Measurements from ENCODE around the gene YES1. TPM values are rescaled to one million over a fixed set of nuclear protein-coding genes. Genes with fewer than 3 reads are reported as not detected.
"Not testable (repeated sequence)": the region's sequence is repeated elsewhere in the genome, so short reads cannot be mapped to it uniquely, and the experiment has no call there.

YES1 gene
- total RNA-seq, 2 experiments from 2014 or later = 11.2 to 12.0 TPM

DNA sequence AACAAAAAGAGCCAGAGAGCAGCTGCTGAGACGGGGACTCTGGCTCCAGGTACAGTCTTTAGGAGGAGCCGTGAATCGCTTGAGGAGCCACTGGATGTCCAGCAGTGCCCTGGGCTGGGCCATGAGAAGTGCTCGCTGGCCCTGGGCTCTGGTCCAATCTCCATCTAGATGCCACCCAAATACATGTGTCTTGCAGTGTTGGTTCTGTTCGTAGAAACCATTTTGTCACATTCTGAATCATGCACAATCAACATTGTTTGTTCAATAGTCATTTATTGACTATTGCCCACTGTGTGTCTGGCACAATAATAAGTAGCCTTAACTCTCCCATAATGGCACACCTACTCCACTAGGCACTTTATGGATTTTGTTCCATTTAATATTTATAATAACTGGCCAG is 128.5 kb downstream of the YES1 start:
- Mint-ChIP-seq H3K4me1 (peaks cover 31% of the 10 kb centered on the region), H3K27ac (peak overlapping the region; percentile 90), H3K9me3 (no peaks in the 10 kb centered on the region), H3K27me3 (no peaks in the 10 kb centered on the region), H3K4me3 (no peak overlapping the region), H3K36me3 (ENCODE audit: low read depth) (peaks cover 70% of the 10 kb centered on the region)
- CTCF ChIA-PET = interaction anchor here (0.6 to 1.1 kb wide), 3 partner anchors 28 to 147 kb away, joined by 3 to 4 read pairs (median 4); no protein-coding TSS in a partner anchor
- DNase-seq = no peak
- POLR2A ChIA-PET = interaction anchor here (1.1 to 11.9 kb wide), 5 partner anchors 10 to 130 kb away, joined by 3 to 144 read pairs (median 6); partner anchors contain the start of genes ENOSF1 and TYMS

DNA sequence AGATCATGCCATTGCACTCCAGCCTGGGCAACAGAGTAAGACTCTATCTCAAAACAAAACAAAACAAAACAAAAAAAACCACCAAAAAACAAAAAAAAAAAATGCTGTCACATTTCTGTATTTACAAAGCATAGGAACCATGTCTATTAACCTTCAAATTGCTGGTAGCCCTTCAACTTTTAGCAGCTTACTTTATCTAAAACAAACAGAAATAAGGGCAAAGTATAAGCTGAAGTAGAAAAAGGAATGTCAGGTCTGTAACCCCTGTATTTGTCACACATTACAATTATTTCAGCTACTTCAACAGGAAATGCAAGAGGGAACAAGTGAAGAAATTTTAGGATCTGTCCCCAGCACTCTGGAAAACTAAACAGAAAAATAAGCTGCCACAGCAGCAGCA is 129.2 kb downstream of the YES1 start:
- CTCF ChIA-PET = interaction anchor here (0.6 to 2.2 kb wide), 7 partner anchors 16 to 148 kb away, joined by 3 to 11 read pairs (median 4); partner anchors contain the start of genes ENOSF1 and TYMS
- no peaks in the 10 kb centered on the region for H3K9me3 Mint-ChIP-seq
- H3K4me3 Mint-ChIP-seq = no peak overlapping the region
- DNase-seq = no peak
- H3K36me3 Mint-ChIP-seq (ENCODE audit: low read depth) = peaks cover 74% of the 10 kb centered on the region
- H3K4me1 Mint-ChIP-seq = peaks cover 32% of the 10 kb centered on the region
- peak overlapping the region; percentile 90 for H3K27ac Mint-ChIP-seq
- H3K27me3 Mint-ChIP-seq = no peaks in the 10 kb centered on the region
- POLR2A ChIA-PET = interaction anchor here (1.1 to 11.9 kb wide), 7 partner anchors 9 to 130 kb away, joined by 3 to 144 read pairs (median 6); partner anchors contain the start of genes ENOSF1 and TYMS

DNA sequence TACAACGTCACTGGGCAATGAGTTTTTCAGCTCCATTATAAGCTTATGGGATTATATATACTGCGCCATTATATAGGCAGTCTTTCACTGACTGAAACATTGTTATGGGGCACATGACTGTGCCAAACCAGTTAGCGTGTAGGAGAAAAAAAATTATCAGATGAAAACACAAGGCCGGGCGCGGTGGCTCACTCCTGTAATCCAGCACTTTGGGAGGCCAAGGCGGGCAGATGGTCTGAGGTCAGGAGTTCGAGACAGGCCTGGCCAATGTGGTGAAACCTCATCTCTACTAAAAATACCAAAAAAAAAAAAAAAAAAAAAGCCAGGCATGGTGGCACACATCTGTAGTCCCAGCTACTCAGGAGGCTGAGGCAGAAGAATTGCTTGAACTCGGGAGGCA is 129.6 kb downstream of the YES1 start:
- Mint-ChIP-seq H3K27ac (peak overlapping the region; percentile 90), H3K4me1 (peaks cover 34% of the 10 kb centered on the region), H3K36me3 (ENCODE audit: low read depth) (peaks cover 72% of the 10 kb centered on the region)
- not testable (repeated sequence) for H3K4me3 Mint-ChIP-seq, H3K9me3 Mint-ChIP-seq, DNase-seq, H3K27me3 Mint-ChIP-seq
- ChIA-PET CTCF (interaction anchor here (0.6 to 2.2 kb wide), 7 partner anchors 16 to 49 kb away, joined by 3 to 11 read pairs (median 4); partner anchors contain the start of genes ENOSF1 and TYMS), POLR2A (interaction anchor here (1.1 to 11.9 kb wide), 7 partner anchors 9 to 131 kb away, joined by 3 to 144 read pairs (median 6); partner anchors contain the start of genes ENOSF1 and TYMS)

DNA sequence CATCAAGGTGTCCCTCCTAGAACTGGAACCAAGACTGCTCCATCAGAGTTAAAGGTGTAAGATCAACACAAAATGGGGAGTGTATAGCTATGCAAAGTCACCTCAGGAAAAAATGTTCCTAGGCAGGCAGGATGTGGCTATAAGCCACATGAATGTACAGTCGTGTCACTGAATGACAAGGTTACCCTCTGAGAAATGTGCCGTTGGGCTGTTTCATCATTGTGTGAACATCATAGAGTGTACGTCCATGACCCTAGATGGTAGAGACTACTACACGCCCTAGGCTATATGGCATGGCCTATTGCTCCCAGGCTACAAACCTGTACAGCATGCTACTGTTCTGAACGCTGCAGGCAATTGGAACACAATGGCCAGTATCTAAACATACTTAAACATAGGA is 130.1 kb downstream of the YES1 start:
- DNase-seq = peak; percentile 82
- Mint-ChIP-seq H3K4me1 (peaks cover 36% of the 10 kb centered on the region), H3K27me3 (no peaks in the 10 kb centered on the region), H3K27ac (peak overlapping the region; percentile 90), H3K9me3 (no peaks in the 10 kb centered on the region), H3K4me3 (peak overlapping the region; percentile 28), H3K36me3 (ENCODE audit: low read depth) (peaks cover 72% of the 10 kb centered on the region)
- ChIA-PET POLR2A (interaction anchor here (0.8 to 11.9 kb wide), 13 partner anchors 9 to 150 kb away, joined by 3 to 144 read pairs (median 5); partner anchors contain the start of genes ENOSF1 and TYMS), CTCF (interaction anchor here (0.7 to 2.2 kb wide), 6 partner anchors 16 to 149 kb away, joined by 3 to 11 read pairs (median 6); partner anchors contain the start of gene TYMS)

DNA sequence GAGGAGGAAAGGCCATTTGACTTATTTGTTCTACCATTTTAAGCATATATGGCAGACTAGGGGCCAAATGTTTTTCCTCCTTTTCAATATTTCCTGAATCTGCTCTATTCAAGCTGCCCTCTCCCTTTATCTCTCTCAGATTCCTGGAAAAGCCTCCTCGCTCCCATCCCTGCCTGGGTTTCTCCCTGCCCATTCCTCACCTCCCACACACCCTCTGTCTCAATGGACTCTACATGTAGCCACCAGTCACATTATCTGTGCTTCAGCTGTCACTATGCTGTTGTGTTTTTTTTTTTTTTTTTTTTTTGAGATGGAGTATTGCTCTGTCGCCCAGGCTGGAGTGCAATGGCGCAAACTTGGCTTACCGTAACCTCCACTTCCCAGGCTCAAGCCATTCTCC is 131.7 kb downstream of the YES1 start:
- CTCF ChIA-PET = interaction anchor here (0.9 to 2.2 kb wide), 3 partner anchors 32 to 159 kb away, joined by 3 to 7 read pairs (median 4); partner anchors contain the start of gene ENOSF1
- Mint-ChIP-seq H3K36me3 (ENCODE audit: low read depth) (peaks cover 75% of the 10 kb centered on the region), H3K4me1 (peaks cover 40% of the 10 kb centered on the region), H3K27me3 (no peaks in the 10 kb centered on the region), H3K9me3 (no peaks in the 10 kb centered on the region), H3K27ac (peak overlapping the region; percentile 54), H3K4me3 (no peak overlapping the region)
- POLR2A ChIA-PET = interaction anchor here (1.1 to 11.9 kb wide), 5 partner anchors 17 to 152 kb away, joined by 3 to 144 read pairs (median 3); partner anchors contain the start of gene TYMS
- DNase-seq = no peak

DNA sequence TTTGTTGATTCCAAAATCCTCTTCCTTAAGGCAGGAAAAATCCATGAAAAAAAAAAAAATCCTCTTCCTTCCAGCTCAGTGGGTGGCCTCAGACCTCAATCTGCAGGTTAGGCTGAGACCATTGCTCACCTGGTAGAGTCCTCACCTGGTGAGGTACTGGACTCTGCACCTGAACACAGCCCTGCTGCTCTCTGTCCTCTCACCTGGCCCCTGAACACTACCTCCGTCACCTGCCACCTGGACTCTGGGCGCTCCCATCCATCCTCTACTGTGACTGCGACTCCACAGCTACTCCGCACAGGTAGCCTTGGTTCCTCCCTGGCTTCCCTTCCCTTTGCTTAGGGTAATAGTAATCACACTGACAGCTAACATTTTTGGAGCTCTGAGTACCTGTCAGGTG is 132.5 kb downstream of the YES1 start:
- Mint-ChIP-seq H3K36me3 (ENCODE audit: low read depth) (peaks cover 73% of the 10 kb centered on the region), H3K4me3 (no peak overlapping the region), H3K27me3 (no peaks in the 10 kb centered on the region), H3K4me1 (peaks cover 40% of the 10 kb centered on the region), H3K9me3 (no peaks in the 10 kb centered on the region), H3K27ac (no peak overlapping the region)
- DNase-seq = no peak
- ChIA-PET CTCF (interaction anchor here (0.9 kb wide), 1 partner anchor 49 kb away, joined by 4 read pairs; no protein-coding TSS in a partner anchor), POLR2A (interaction anchor here (1.1 to 11.9 kb wide), 3 partner anchors 9 to 151 kb away, joined by 3 to 144 read pairs (median 7); partner anchors contain the start of gene TYMS)

DNA sequence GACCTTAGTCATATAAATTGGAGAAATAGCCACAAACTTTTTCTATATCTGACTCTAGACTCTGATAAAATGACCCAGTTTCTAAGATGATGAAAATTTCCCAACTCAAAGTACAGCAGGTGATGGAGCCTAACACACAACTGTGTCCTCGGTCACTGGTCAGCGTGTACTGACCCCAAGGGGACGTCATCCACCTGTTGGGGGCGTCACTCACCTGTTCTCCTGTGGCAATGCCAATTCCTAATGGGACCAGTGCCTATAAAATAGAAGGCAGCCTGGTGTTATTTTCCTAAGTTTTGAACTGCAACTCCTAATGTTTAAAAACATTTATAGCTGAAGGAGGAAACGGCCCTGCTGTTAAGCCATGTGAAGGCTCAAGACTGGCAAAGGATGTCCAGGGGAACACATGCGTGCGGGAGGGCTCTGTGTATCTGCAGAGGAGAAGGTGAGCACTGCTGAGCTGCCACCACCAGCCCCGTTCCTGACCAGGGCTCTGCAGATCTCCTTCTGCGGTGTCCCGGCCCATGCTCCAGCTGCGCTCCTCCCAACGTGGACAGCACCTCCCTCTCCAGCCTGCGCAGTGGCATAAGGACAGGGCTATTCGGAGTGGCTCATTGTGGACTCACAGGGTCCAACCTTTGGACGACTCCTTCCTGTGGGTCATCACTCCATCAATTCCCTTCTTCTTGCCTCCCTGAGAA is 133.4 kb downstream of the YES1 start:
- no peaks in the 10 kb centered on the region for H3K9me3 Mint-ChIP-seq
- peaks cover 38% of the 10 kb centered on the region for H3K4me1 Mint-ChIP-seq
- peaks cover 70% of the 10 kb centered on the region for H3K36me3 Mint-ChIP-seq (ENCODE audit: low read depth)
- DNase-seq = no peak
- ChIA-PET CTCF (interaction anchor here (1.4 kb wide), 1 partner anchor 54 kb away, joined by 7 read pairs; no protein-coding TSS in a partner anchor), POLR2A (interaction anchor here (1.0 to 11.9 kb wide), 3 partner anchors 8 to 31 kb away, joined by 3 to 144 read pairs (median 7); partner anchors contain the start of gene TYMS)
- no peak overlapping the region for H3K4me3 Mint-ChIP-seq
- H3K27me3 Mint-ChIP-seq = no peaks in the 10 kb centered on the region
- peak overlapping the region; percentile 44 for H3K27ac Mint-ChIP-seq

DNA sequence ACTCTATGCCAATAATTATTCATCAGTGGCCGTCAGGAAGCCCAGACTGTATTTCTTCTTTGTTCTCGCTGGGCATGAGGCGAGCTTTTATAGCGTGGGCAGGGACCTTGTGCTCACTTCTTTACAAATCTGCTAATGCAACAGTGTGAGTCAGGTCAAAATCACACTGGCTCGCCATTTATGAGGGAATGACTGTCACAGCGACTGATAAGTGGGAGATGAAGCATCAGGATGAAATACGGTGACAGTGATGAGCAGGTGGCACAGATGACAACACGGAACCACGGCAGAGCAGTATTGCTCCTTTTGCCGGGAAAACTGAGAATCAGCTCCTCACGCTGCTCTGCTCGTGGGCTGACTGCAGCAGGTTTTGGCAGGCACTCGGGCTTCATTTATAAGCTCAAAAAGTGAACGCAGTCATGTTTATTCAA is 134.1 kb downstream of the YES1 start:
- ChIA-PET CTCF (interaction anchor here (1.4 kb wide), 1 partner anchor 54 kb away, joined by 7 read pairs; no protein-coding TSS in a partner anchor), POLR2A (interaction anchor here (1.0 to 11.9 kb wide), 4 partner anchors 8 to 32 kb away, joined by 3 to 144 read pairs (median 6); partner anchors contain the start of gene TYMS)
- no peaks in the 10 kb centered on the region for H3K9me3 Mint-ChIP-seq
- H3K27me3 Mint-ChIP-seq = no peaks in the 10 kb centered on the region
- H3K4me3 Mint-ChIP-seq = no peak overlapping the region
- peaks cover 66% of the 10 kb centered on the region for H3K36me3 Mint-ChIP-seq (ENCODE audit: low read depth)
- no peak for DNase-seq
- peaks cover 32% of the 10 kb centered on the region for H3K4me1 Mint-ChIP-seq
- no peak overlapping the region for H3K27ac Mint-ChIP-seq

DNA sequence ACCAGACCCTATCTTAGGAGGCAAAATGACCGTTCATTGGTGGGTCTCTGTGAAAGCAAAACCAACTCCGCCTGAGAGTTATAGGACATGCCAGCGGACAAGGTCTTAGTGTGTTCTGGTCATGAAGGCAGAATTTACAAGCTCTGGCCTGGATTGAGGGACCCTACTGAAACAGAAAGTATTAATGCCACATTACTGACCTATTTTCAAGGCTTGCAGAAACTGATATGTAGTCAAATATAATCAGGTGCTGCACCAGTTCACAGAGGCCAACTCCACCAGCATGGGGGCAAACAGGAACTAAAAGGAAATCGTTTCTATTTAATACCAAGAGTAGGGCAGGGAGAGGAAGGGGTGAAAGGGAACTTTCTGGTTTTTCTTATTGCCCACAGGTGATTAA is 134.9 kb downstream of the YES1 start:
- H3K36me3 Mint-ChIP-seq (ENCODE audit: low read depth) = peaks cover 69% of the 10 kb centered on the region
- no peaks in the 10 kb centered on the region for H3K27me3 Mint-ChIP-seq
- ChIA-PET POLR2A (interaction anchor here (1.0 to 11.9 kb wide), 4 partner anchors 9 to 33 kb away, joined by 3 to 144 read pairs (median 6); partner anchors contain the start of gene TYMS), CTCF (no interaction called here)
- H3K4me1 Mint-ChIP-seq = peaks cover 25% of the 10 kb centered on the region
- H3K27ac Mint-ChIP-seq = peak overlapping the region; percentile 52
- DNase-seq = no peak
- H3K4me3 Mint-ChIP-seq = no peak overlapping the region
- no peaks in the 10 kb centered on the region for H3K9me3 Mint-ChIP-seq

DNA sequence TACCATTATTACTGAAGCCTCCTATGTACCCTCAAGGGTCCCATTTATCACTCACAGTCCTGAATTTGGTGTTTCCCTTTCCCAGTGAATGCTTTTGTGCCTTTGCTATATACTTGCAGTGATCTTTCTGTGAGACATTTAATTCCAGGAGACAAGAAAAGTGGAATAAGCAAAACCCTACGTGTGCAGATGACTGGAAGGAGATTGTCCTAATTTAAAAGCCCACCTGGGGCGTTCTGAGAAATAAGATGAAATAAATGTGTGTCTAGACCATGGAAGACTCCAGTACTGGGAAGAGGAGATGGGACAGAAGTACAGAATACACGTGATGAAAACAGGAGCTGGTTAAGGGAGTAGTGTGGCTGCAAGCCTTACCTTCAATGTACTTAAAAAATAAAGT is 135.3 kb downstream of the YES1 start:
- Mint-ChIP-seq H3K27me3 (no peaks in the 10 kb centered on the region), H3K36me3 (ENCODE audit: low read depth) (peaks cover 67% of the 10 kb centered on the region), H3K4me3 (no peak overlapping the region), H3K9me3 (no peaks in the 10 kb centered on the region), H3K4me1 (peaks cover 21% of the 10 kb centered on the region), H3K27ac (peak overlapping the region; percentile 9)
- no peak for DNase-seq
- POLR2A ChIA-PET = interaction anchor here (1.4 to 11.9 kb wide), 3 partner anchors 9 to 17 kb away, joined by 4 to 144 read pairs (median 7); partner anchors contain the start of gene TYMS
- CTCF ChIA-PET = no interaction called here

DNA sequence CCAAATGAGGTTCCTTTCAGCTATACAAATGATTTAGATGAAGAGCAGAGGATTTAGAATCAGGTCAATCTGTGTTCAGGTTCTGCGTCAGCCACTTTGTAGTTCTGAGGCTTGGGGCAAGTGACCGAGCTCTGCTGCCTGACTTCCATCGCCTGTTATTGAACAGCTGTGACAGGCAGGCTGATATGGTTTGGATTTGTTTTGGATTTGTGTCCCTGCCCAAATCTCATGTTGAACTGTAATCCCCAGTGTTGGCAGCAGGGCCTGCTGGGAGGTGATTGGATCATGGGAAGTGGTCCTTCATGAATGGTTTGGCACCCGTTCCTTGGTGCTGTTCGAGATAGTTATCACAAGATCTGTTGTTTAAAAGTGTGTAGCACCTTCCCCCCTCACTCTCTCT is 136.0 kb downstream of the YES1 start:
- peaks cover 67% of the 10 kb centered on the region for H3K36me3 Mint-ChIP-seq (ENCODE audit: low read depth)

DNA sequence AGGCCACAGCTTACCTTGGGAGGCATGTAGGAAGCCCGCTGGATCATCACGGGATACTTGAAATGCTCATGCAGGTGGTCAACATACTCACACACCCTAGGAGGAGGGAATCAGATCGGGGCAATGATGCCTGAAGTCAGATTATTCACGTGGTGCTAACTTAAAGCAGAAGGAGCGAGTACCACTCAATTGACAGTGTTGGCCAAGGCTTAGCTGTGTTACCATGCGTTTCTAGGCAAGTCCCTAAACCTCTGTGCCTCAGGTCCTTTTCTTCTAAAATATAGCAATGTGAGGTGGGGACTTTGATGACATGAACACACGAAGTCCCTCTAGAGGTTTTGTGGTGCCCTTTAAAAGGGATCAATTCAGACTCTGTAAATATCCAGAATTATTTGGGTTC is 136.7 kb downstream of the YES1 start:
- DNase-seq = no peak
- Mint-ChIP-seq H3K4me3 (no peak overlapping the region), H3K27ac (peak overlapping the region; percentile 19), H3K9me3 (no peaks in the 10 kb centered on the region), H3K4me1 (peaks cover 12% of the 10 kb centered on the region), H3K36me3 (ENCODE audit: low read depth) (peaks cover 72% of the 10 kb centered on the region), H3K27me3 (no peaks in the 10 kb centered on the region)
- POLR2A ChIA-PET = interaction anchor here (1.2 to 11.9 kb wide), 3 partner anchors 12 to 17 kb away, joined by 3 to 144 read pairs (median 7); partner anchors contain the start of gene TYMS
- CTCF ChIA-PET = interaction anchor here (0.9 kb wide), 1 partner anchor 155 kb away, joined by 3 read pairs; no protein-coding TSS in a partner anchor

More for the DNA sequence above, 136.0 kb downstream of the YES1 start:
- no peak for DNase-seq
- H3K4me1 Mint-ChIP-seq = peaks cover 14% of the 10 kb centered on the region
- H3K27me3 Mint-ChIP-seq = no peaks in the 10 kb centered on the region
- CTCF ChIA-PET = no interaction called here
- H3K4me3 Mint-ChIP-seq = no peak overlapping the region
- POLR2A ChIA-PET = interaction anchor here (2.2 to 11.9 kb wide), 2 partner anchors 16 to 17 kb away, joined by 7 to 144 read pairs; partner anchors contain the start of gene TYMS
- no peaks in the 10 kb centered on the region for H3K9me3 Mint-ChIP-seq
- peak overlapping the region; percentile 41 for H3K27ac Mint-ChIP-seq

Measured in activated CD4-positive, alpha-beta memory T cell treated with anti-CD3 and anti-CD28 coated beads, Interleukin-2, amount 10 ng/mL, durations not matched to agents 7 days and 5 days (primary cell).